Stimulated activated CD4-positive, alpha-beta T cell treated with anti-CD3 and anti-CD28 coated beads, Interleukin-4, amount 100 ng/mL, for 4 hours (primary cell): ENCODE data around the gene JTB.
"Not testable (repeated sequence)": the region's sequence is repeated elsewhere in the genome, so short reads cannot be mapped to it uniquely, and the experiment has no call there.

Source experiments
- DNase-seq, 2 experiments: peaks; one replicate each; pipeline ENCODE4 v3.0.0-alpha.2; 2020

The JTB gene

GRCh38 chr1:153977250-153978240 lies at the start of gene JTB:
Gene JTB, minus strand, starts transcription at chr1:153977674. Its CDS starts 422 bp downstream, at chr1:153977252.
- DNase-seq: peak; percentile 84

- DNase-seq: no peak
These were observed 42.5 kb upstream of the JTB start for GRCh38 chr1:154019940-154020339.

- DNase-seq: no peak
These were observed 41.8 kb upstream of the JTB start for GRCh38 chr1:154019269-154019668.

- DNase-seq: no peak
These were observed 36.9 kb upstream of the JTB start for GRCh38 chr1:154014154-154014907.

GRCh38 chr1:154012543-154012942 lies 35.1 kb upstream of the JTB start:
- DNase-seq: not testable (repeated sequence)

- DNase-seq: no peak
These were observed 34.7 kb upstream of the JTB start for GRCh38 chr1:154012129-154012528.

GRCh38 chr1:154006136-154006535 lies 28.7 kb upstream of the JTB start:
- DNase-seq: no peak

- DNase-seq: no peak
These were observed 22.9 kb upstream of the JTB start for GRCh38 chr1:154000420-154000819.

- not testable (repeated sequence) for DNase-seq
These were observed 19.4 kb upstream of the JTB start for GRCh38 chr1:153996882-153997281.

GRCh38 chr1:153995640-153996039 lies 18.2 kb upstream of the JTB start:
- DNase-seq: no peak

GRCh38 chr1:153995202-153995601 lies 17.7 kb upstream of the JTB start:
- DNase-seq: no peak

- no peak for DNase-seq
These were observed 14.3 kb upstream of the JTB start for GRCh38 chr1:153991806-153992205.

GRCh38 chr1:153991151-153991630 lies 13.7 kb upstream of the JTB start:
- DNase-seq: no peak

GRCh38 chr1:153990468-153991150 lies 13.1 kb upstream of the JTB start, which contains the start of gene RPS27:
Gene RPS27, plus strand, starts transcription at chr1:153990762. Its CDS starts 35 bp downstream, at chr1:153990797.
- DNase-seq: peak; percentile 68 to 92

- DNase-seq: no peak
These were observed 10.1 kb upstream of the JTB start for GRCh38 chr1:153987621-153988020.

GRCh38 chr1:153985941-153986761 lies 8.7 kb upstream of the JTB start, which contains the start of gene RAB13:
Gene RAB13, minus strand, starts transcription at chr1:153986339. Its CDS starts 103 bp downstream, at chr1:153986236.
- DNase-seq: no peak

- peak; percentile 48 to 63 for DNase-seq
These were observed 8.0 kb upstream of the JTB start for GRCh38 chr1:153985341-153985912.

- DNase-seq: no peak
These were observed 6.8 kb upstream of the JTB start for GRCh38 chr1:153984123-153984894.

GRCh38 chr1:153981735-153982134 lies 4.3 kb upstream of the JTB start:
- not testable (repeated sequence) for DNase-seq

GRCh38 chr1:153979091-153979490 lies 1.6 kb upstream of the JTB start:
- not testable (repeated sequence) for DNase-seq
